PC-9 (cell line): ENCODE measurements around the gene CNTNAP2.

Experiments
- EZH2 ChIP-seq: fragments of 200-600 bp; sonication (generic); IDR thresholded peaks from 2 replicates; pipeline ENCODE4 v1.8.0; 2017; ENCODE audit warnings: antibody characterized with exemption, low read depth
- TF ChIP-seq, protein P1 (sequence below): fragments of 200-600 bp; sonication (generic); conservative IDR thresholded peaks from 2 replicates; pipeline ENCODE4 v1.6.1; 2017; ENCODE audit warnings: mixed run types, antibody characterized with exemption, mild to moderate bottlenecking, moderate library complexity

- TF ChIP-seq, protein P1, sequence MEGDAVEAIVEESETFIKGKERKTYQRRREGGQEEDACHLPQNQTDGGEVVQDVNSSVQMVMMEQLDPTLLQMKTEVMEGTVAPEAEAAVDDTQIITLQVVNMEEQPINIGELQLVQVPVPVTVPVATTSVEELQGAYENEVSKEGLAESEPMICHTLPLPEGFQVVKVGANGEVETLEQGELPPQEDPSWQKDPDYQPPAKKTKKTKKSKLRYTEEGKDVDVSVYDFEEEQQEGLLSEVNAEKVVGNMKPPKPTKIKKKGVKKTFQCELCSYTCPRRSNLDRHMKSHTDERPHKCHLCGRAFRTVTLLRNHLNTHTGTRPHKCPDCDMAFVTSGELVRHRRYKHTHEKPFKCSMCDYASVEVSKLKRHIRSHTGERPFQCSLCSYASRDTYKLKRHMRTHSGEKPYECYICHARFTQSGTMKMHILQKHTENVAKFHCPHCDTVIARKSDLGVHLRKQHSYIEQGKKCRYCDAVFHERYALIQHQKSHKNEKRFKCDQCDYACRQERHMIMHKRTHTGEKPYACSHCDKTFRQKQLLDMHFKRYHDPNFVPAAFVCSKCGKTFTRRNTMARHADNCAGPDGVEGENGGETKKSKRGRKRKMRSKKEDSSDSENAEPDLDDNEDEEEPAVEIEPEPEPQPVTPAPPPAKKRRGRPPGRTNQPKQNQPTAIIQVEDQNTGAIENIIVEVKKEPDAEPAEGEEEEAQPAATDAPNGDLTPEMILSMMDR = no peak
- no peak for TF ChIP-seq EZH2
Observed at GRCh38 chr7:146894927-146895326, 778.3 kb downstream of the CNTNAP2 start.
